Breast epithelium (tissue), 4 donors: ENCODE data around the gene OSTC. TPM values are rescaled to one million over a fixed set of nuclear protein-coding genes. Genes with fewer than 3 reads are reported as not detected.

Experiments used
- DNase-seq, 2 donors: peaks; one replicate each; pipeline ENCODE4 v3.0.0-alpha.2; 2019; ENCODE audit warnings: low spot score in 2 of 2
- H3K27ac ChIP-seq, 2 donors: fragments of 200-600 bp; sonication (generic) in 1 of 2; one replicate each; pipeline ENCODE4 v1.5.1; 2016 to 2019; ENCODE audit warnings: mild to moderate bottlenecking in 1 of 2
- H3K27me3 ChIP-seq, 2 donors: fragments of 200-600 bp; sonication (generic) in 1 of 2; one replicate each; pipeline versions ENCODE4 v1.5.1 to v1.6.0; 2017 to 2019; ENCODE audit warnings: control low read depth in 1 of 2, mild to moderate bottlenecking in 1 of 2
- H3K36me3 ChIP-seq: fragments of 200-600 bp; one replicate; pipeline ENCODE4 v1.5.1; 2019
- H3K4me1 ChIP-seq, 2 donors: fragments of 200-600 bp; sonication (generic); one replicate each; pipeline ENCODE4 v1.5.1; 2016 to 2019; ENCODE audit warnings: control low read depth in 1 of 2
- H3K4me3 ChIP-seq, 3 donors: fragments of 200-600 bp; sonication (generic); 1 replicate in 2 of 3; 2 replicates in 1 of 3; pipeline ENCODE4 v1.5.1; 2016 to 2019; ENCODE audit warnings: mild to moderate bottlenecking in 3 of 3, moderate library complexity in 2 of 3
- H3K9me3 ChIP-seq, 2 donors: fragments of 200-600 bp; sonication (generic) in 1 of 2; one replicate each; pipeline ENCODE4 v1.5.1; 2016 to 2019; ENCODE audit warnings: control low read depth in 1 of 2
- CTCF ChIP-seq, 3 donors: fragments of 450-650 bp; IDR thresholded peaks; one replicate each; pipeline ENCODE4 v1.5.1; 2016 to 2017; ENCODE audit warnings: antibody characterized with exemption in 3 of 3, mild to moderate bottlenecking in 3 of 3, moderate library complexity in 3 of 3
- POLR2A ChIP-seq: fragments of 450-650 bp; IDR thresholded peaks from one replicate; pipeline ENCODE4 v1.6.1; 2016; ENCODE audit warnings: antibody characterized with exemption, mild to moderate bottlenecking, moderate library complexity
- POLR2AphosphoS5 ChIP-seq, 3 donors: sonication (generic); formaldehyde crosslinking; IDR thresholded peaks; one replicate each; pipeline ENCODE4 v1.6.1; 2017; ENCODE audit warnings: antibody characterized with exemption in 3 of 3
- intact Hi-C: fragments of 100-400 bp; cut with DNase I; formaldehyde crosslinking; loops from one replicate; pipeline ENCODE4 v1.15.1; 2023; ENCODE audit warnings: low total_unique reads
- total RNA-seq, 3 donors: library from RNA; depleted of rRNA; stranded (reverse); fragments of >200 nt; gene quantifications; one replicate each; pipeline ENCODE4 v1.1.0, GENCODE V29; 2016

OSTC gene
- total RNA-seq, 3 donors from 2014 or later: 53.4 to 84.6 (median 63.1) TPM

DNA sequence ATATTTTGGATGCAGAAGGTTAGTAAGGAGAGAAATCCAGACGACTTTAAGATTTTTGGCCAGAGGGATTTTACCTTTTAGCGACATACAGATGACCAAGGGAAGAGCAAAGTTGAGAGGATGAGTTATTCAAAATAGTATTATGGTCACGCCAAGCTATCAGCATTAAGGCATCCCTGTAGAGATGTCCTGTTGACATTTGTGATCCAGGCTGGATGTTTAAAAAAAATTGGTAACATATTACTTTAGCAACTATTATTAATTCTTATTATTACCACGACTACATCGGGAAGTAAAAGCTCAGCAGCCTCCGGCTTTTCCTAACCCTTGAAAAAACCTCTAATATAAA lies 562 bp upstream of the OSTC start:
- Histone ChIP-seq H3K4me3 (peak overlapping the region; percentile 72 to 78 (median 77)), H3K27ac (peak overlapping the region in 1 of 2 donors; percentile 88), H3K36me3 (no peaks in the 10 kb centered on the region), H3K4me1 (no peaks in the 10 kb centered on the region), H3K27me3 (no peaks in the 10 kb centered on the region), H3K9me3 (no peaks in the 10 kb centered on the region)
- TF ChIP-seq POLR2A: no peak
- TF ChIP-seq POLR2AphosphoS5 (IDR thresholded peaks at IDR 0.05): no peak
- TF ChIP-seq CTCF (IDR thresholded peaks at IDR 0.05): no peak
- DNase-seq: no peak
- intact Hi-C loops: no loop called here

- intact Hi-C loops: no loop called here
- Histone ChIP-seq H3K27me3 (no peaks in the 10 kb centered on the region), H3K36me3 (no peaks in the 10 kb centered on the region), H3K4me3 (peak overlapping the region; percentile 72 to 78 (median 77)), H3K27ac (peak overlapping the region; percentile 88), H3K9me3 (no peaks in the 10 kb centered on the region), H3K4me1 (no peaks in the 10 kb centered on the region)
- DNase-seq: no peak
- TF ChIP-seq CTCF (IDR thresholded peaks at IDR 0.05) (no peak), POLR2AphosphoS5 (IDR thresholded peaks at IDR 0.05) (no peak), POLR2A (no peak)
Measured at GRCh38 chr4:108651014-108651791, 804 bp downstream of the OSTC start.

DNA sequence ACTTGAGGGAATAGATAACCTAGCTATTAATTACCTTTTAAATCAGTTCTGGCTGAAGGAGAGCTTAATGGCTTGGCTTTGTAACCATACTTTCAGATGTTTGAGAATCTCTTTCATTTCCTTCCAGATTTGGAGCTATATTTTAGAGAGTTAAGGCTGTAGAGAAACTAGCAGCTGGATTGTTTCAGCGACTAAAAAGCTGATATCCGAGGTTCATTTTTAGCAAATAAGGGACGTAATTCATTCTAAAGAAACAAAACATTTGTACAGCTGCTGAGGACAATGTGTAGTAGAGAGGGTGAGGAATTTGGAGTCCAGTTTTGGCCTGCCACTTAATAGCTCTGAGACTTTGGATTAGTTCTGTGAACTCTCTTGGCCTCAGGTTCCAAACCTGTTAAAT lies 12.2 kb downstream of the OSTC start:
- Histone ChIP-seq H3K4me3 (no peak overlapping the region), H3K27ac (no peak overlapping the region), H3K9me3 (no peaks in the 10 kb centered on the region), H3K36me3 (no peaks in the 10 kb centered on the region), H3K27me3 (no peaks in the 10 kb centered on the region), H3K4me1 (no peaks in the 10 kb centered on the region)
- no peak for DNase-seq
- intact Hi-C loops: no loop called here
- TF ChIP-seq POLR2AphosphoS5 (IDR thresholded peaks at IDR 0.05) (no peak), POLR2A (no peak), CTCF (IDR thresholded peaks at IDR 0.05) (no peak)

GRCh38 chr4:108674356-108674977 lies 24.1 kb downstream of the OSTC start:
- H3K27me3 ChIP-seq: no peaks in the 10 kb centered on the region
- H3K9me3 ChIP-seq: no peaks in the 10 kb centered on the region
- H3K4me3 ChIP-seq: no peak overlapping the region
- no peak overlapping the region for H3K27ac ChIP-seq
- no peaks in the 10 kb centered on the region for H3K36me3 ChIP-seq
- H3K4me1 ChIP-seq: no peaks in the 10 kb centered on the region
- no peak for DNase-seq
- TF ChIP-seq CTCF (IDR thresholded peaks at IDR 0.05) (no peak), POLR2AphosphoS5 (IDR thresholded peaks at IDR 0.05) (no peak)
- intact Hi-C loops: no loop called here

- Histone ChIP-seq H3K27ac (no peak overlapping the region), H3K27me3 (no peaks in the 10 kb centered on the region), H3K9me3 (no peaks in the 10 kb centered on the region), H3K4me3 (no peak overlapping the region), H3K4me1 (no peaks in the 10 kb centered on the region), H3K36me3 (no peaks in the 10 kb centered on the region)
- no peak for DNase-seq
- intact Hi-C loops: no loop called here
- TF ChIP-seq POLR2AphosphoS5 (IDR thresholded peaks at IDR 0.05): no peak
- no peak for TF ChIP-seq CTCF (IDR thresholded peaks at IDR 0.05)
- no peak for TF ChIP-seq POLR2A
Measured at GRCh38 chr4:108681321-108681809, 31.0 kb downstream of the OSTC start.
